Testis (tissue), 2 donors: ENCODE measurements around the gene TPH1.

Experiments used
- POLR2A ChIP-seq: fragments of 450-650 bp; IDR thresholded peaks from one replicate; pipeline ENCODE4 v1.6.1; 2017; ENCODE audit warnings: antibody characterized with exemption, mild to moderate bottlenecking, moderate library complexity
- TF ChIP-seq, protein P1 (sequence below), 3 experiments: fragments of 450-650 bp in 2 of 3; fragments of 200-600 bp in 1 of 3; sonication (generic) in 1 of 3; IDR thresholded peaks; one replicate each; pipeline ENCODE4 v1.5.1; 2016 to 2019; ENCODE audit warnings: antibody characterized with exemption in 3 of 3, mild to moderate bottlenecking in 2 of 3, moderate library complexity in 1 of 3

DNA sequence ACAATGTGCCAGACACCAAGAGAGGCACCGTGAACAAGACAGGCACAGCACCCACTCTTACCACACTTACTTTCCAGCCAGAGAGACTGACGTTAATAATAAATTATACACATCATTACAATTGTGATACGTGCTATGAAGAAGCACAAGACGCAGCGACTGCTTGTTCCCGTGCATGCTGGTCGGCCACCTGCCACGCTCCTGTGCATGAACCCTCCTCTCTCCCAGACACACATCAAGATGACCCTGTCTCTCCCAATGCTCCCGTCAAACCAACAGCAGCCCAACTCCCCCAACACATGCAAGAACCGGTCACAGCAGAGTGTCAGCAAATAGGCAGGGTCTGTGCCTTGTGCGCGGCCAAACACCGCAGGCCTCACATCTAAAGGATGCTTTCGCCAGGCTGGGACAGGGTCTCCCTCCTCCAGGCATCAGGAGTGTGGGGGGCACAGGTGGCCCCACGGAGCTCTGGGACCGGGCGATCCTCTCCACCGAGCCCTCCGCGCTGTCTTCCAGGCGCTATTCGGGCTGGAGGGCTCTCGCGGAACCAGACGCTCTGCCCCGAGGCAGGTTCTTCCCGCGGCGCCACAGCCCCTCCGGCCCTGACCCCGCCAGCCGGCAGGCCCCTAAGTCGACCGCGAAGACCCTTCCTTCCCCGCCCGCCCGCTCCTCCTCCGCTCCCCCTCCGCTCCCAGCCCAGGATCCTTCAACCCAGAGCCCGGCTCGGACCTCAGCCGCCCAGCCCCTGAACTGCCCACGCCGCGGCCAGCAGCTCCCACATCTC lies 33.8 kb downstream of the TPH1 start:
- TF ChIP-seq, protein P1, sequence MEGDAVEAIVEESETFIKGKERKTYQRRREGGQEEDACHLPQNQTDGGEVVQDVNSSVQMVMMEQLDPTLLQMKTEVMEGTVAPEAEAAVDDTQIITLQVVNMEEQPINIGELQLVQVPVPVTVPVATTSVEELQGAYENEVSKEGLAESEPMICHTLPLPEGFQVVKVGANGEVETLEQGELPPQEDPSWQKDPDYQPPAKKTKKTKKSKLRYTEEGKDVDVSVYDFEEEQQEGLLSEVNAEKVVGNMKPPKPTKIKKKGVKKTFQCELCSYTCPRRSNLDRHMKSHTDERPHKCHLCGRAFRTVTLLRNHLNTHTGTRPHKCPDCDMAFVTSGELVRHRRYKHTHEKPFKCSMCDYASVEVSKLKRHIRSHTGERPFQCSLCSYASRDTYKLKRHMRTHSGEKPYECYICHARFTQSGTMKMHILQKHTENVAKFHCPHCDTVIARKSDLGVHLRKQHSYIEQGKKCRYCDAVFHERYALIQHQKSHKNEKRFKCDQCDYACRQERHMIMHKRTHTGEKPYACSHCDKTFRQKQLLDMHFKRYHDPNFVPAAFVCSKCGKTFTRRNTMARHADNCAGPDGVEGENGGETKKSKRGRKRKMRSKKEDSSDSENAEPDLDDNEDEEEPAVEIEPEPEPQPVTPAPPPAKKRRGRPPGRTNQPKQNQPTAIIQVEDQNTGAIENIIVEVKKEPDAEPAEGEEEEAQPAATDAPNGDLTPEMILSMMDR (IDR thresholded peaks at IDR 0.05), result no peak
- TF ChIP-seq POLR2A, result no peak
